MM.1S (cell line): Measurements from ENCODE around the gene WNK2.

Source experiments
- DNase-seq: peaks from one replicate; pipeline ENCODE4 v3.0.0-alpha.2; 2015
- H2AFZ ChIP-seq: fragments of 300-600 bp; sonication (generic); 2 replicates; pipeline ENCODE4 v1.6.0; 2016; ENCODE audit warnings: antibody characterized with exemption, low read length
- H3F3A ChIP-seq: fragments of 300-600 bp; sonication (generic); 2 replicates; pipeline ENCODE4 v1.6.1; 2016; ENCODE audit warnings: mild to moderate bottlenecking, antibody characterized with exemption, low read length, moderate library complexity, mixed read lengths; ENCODE audit not compliant: insufficient read depth
- H3K27ac ChIP-seq: fragments of 300-600 bp; sonication (generic); 2 replicates; pipeline ENCODE4 v1.5.1; 2016; ENCODE audit warnings: mild to moderate bottlenecking, low read length
- H3K27me3 ChIP-seq: fragments of 300-600 bp; sonication (generic); replicated peaks from 2 replicates; pipeline ENCODE4 v1.6.0; 2016; ENCODE audit warnings: low read length; ENCODE audit not compliant: insufficient read depth
- H3K36me3 ChIP-seq: fragments of 300-600 bp; sonication (generic); replicated peaks from 2 replicates; pipeline ENCODE4 v1.6.1; 2016; ENCODE audit warnings: mild to moderate bottlenecking, low read length, mixed read lengths; ENCODE audit not compliant: insufficient read depth
- H3K4me1 ChIP-seq: fragments of 300-600 bp; sonication (generic); 2 replicates; pipeline ENCODE4 v1.6.1; 2016; ENCODE audit warnings: low read length, mixed read lengths
- H3K4me2 ChIP-seq: fragments of 300-600 bp; sonication (generic); 2 replicates; pipeline ENCODE4 v1.6.0; 2016; ENCODE audit warnings: low read depth, low read length
- H3K4me3 ChIP-seq: fragments of 300-600 bp; sonication (generic); 2 replicates; pipeline ENCODE4 v1.5.1; 2016; ENCODE audit warnings: low read length, mixed read lengths
- H3K79me2 ChIP-seq: fragments of 300-600 bp; sonication (generic); 2 replicates; pipeline ENCODE4 v1.6.1; 2016; ENCODE audit warnings: mixed run types, low read length, mixed read lengths
- H3K9ac ChIP-seq: fragments of 300-600 bp; sonication (generic); 2 replicates; pipeline ENCODE4 v1.6.1; 2016; ENCODE audit warnings: low read length, mixed read lengths
- H3K9me2 ChIP-seq: fragments of 300-600 bp; sonication (generic); replicated peaks from 2 replicates; pipeline ENCODE4 v1.6.1; 2016; ENCODE audit warnings: mild to moderate bottlenecking, low read length, mixed read lengths; ENCODE audit not compliant: insufficient read depth
- H3K9me3 ChIP-seq: fragments of 300-600 bp; sonication (generic); replicated peaks from 2 replicates; pipeline ENCODE4 v1.6.1; 2016; ENCODE audit warnings: mild to moderate bottlenecking, low read length, mixed read lengths; ENCODE audit not compliant: insufficient read depth
- H4K20me1 ChIP-seq: fragments of 300-600 bp; sonication (generic); 2 replicates; pipeline ENCODE4 v1.6.1; 2016; ENCODE audit warnings: mild to moderate bottlenecking, low read length, moderate library complexity, mixed read lengths; ENCODE audit not compliant: insufficient read depth
- EZH2 ChIP-seq: fragments of 300-600 bp; sonication (generic); optimal IDR thresholded peaks from 2 replicates; pipeline ENCODE3; 2017; ENCODE audit warnings: low read depth, mild to moderate bottlenecking, antibody characterized with exemption, low read length, mixed read lengths
- EZH2phosphoT487 ChIP-seq: fragments of 300-600 bp; sonication (generic); IDR thresholded peaks from 2 replicates; pipeline ENCODE4 v1.6.1; 2018; ENCODE audit warnings: antibody characterized with exemption, low read length
- TF ChIP-seq, protein P1 (sequence below): fragments of 300-600 bp; sonication (generic); IDR thresholded peaks from 2 replicates; pipeline ENCODE4 v1.5.1; 2016; ENCODE audit warnings: antibody characterized with exemption, low read length, mixed read lengths

The WNK2 gene

GRCh38 chr9:93256878-93257807 lies 73.2 kb downstream of the WNK2 start:
- DNase-seq: no peak
- H3K27me3 ChIP-seq: no peaks in the 10 kb centered on the region

GRCh38 chr9:93257808-93258331 lies 73.9 kb downstream of the WNK2 start:
- no peak for DNase-seq
- no peaks in the 10 kb centered on the region for H3K9me3 ChIP-seq

More at GRCh38 chr9:93256878-93257807, 73.2 kb downstream of the WNK2 start:
- H3K27ac ChIP-seq: no peak overlapping the region
- H3K79me2 ChIP-seq: no peaks in the 10 kb centered on the region
- H3K9me3 ChIP-seq: no peaks in the 10 kb centered on the region
- no peak overlapping the region for H2AFZ ChIP-seq
- H3F3A ChIP-seq: no peaks in the 10 kb centered on the region
- no peak overlapping the region for H3K4me2 ChIP-seq
- no peak overlapping the region for H3K4me3 ChIP-seq
- H3K36me3 ChIP-seq: no peaks in the 10 kb centered on the region
- no peak overlapping the region for H3K9ac ChIP-seq
- TF ChIP-seq EZH2 (no peak), EZH2phosphoT487 (no peak)
- TF ChIP-seq, protein P1, sequence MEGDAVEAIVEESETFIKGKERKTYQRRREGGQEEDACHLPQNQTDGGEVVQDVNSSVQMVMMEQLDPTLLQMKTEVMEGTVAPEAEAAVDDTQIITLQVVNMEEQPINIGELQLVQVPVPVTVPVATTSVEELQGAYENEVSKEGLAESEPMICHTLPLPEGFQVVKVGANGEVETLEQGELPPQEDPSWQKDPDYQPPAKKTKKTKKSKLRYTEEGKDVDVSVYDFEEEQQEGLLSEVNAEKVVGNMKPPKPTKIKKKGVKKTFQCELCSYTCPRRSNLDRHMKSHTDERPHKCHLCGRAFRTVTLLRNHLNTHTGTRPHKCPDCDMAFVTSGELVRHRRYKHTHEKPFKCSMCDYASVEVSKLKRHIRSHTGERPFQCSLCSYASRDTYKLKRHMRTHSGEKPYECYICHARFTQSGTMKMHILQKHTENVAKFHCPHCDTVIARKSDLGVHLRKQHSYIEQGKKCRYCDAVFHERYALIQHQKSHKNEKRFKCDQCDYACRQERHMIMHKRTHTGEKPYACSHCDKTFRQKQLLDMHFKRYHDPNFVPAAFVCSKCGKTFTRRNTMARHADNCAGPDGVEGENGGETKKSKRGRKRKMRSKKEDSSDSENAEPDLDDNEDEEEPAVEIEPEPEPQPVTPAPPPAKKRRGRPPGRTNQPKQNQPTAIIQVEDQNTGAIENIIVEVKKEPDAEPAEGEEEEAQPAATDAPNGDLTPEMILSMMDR: no peak
- no peaks in the 10 kb centered on the region for H3K4me1 ChIP-seq
- H3K9me2 ChIP-seq: no peaks in the 10 kb centered on the region
- no peaks in the 10 kb centered on the region for H4K20me1 ChIP-seq

GRCh38 chr9:93258419-93258817 lies 74.5 kb downstream of the WNK2 start:
- H3K9me2 ChIP-seq: no peaks in the 10 kb centered on the region
- H3K4me2 ChIP-seq: no peak overlapping the region
- H3F3A ChIP-seq: no peaks in the 10 kb centered on the region
- H3K27ac ChIP-seq: no peak overlapping the region
- TF ChIP-seq, protein P1: no peak
- TF ChIP-seq EZH2: no peak
- no peak for TF ChIP-seq EZH2phosphoT487
- H3K79me2 ChIP-seq: no peaks in the 10 kb centered on the region
- H3K4me1 ChIP-seq: no peaks in the 10 kb centered on the region
- no peak overlapping the region for H3K9ac ChIP-seq
- no peak overlapping the region for H3K4me3 ChIP-seq
- no peak for DNase-seq
- H2AFZ ChIP-seq: no peak overlapping the region
- no peaks in the 10 kb centered on the region for H3K36me3 ChIP-seq
- no peaks in the 10 kb centered on the region for H4K20me1 ChIP-seq
- no peaks in the 10 kb centered on the region for H3K27me3 ChIP-seq
- H3K9me3 ChIP-seq: no peaks in the 10 kb centered on the region

More at GRCh38 chr9:93257808-93258331, 73.9 kb downstream of the WNK2 start:
- Histone ChIP-seq H3F3A (no peaks in the 10 kb centered on the region), H3K9ac (no peak overlapping the region), H3K36me3 (no peaks in the 10 kb centered on the region), H2AFZ (no peak overlapping the region), H3K27ac (no peak overlapping the region), H3K9me2 (no peaks in the 10 kb centered on the region), H3K4me3 (no peak overlapping the region), H3K4me1 (no peaks in the 10 kb centered on the region), H3K27me3 (no peaks in the 10 kb centered on the region), H4K20me1 (no peaks in the 10 kb centered on the region), H3K4me2 (no peak overlapping the region), H3K79me2 (no peaks in the 10 kb centered on the region)
- no peak for TF ChIP-seq EZH2
- TF ChIP-seq, protein P1: no peak
- no peak for TF ChIP-seq EZH2phosphoT487
